Measurements from ENCODE around the gene MEIOSIN. TPM values are rescaled to one million over a fixed set of nuclear protein-coding genes. Genes with fewer than 3 reads are reported as not detected.
A peak's percentile ranks its signal among the peaks of the same experiment; 100 is the strongest.

The MEIOSIN gene
- total and polyA plus RNA-seq, 9 of the 15 experiments (the other 6 are each of a cell fraction or from before 2014, with no cell fraction given): 0.06 to 2.0 (median 0.76) TPM

DNA sequence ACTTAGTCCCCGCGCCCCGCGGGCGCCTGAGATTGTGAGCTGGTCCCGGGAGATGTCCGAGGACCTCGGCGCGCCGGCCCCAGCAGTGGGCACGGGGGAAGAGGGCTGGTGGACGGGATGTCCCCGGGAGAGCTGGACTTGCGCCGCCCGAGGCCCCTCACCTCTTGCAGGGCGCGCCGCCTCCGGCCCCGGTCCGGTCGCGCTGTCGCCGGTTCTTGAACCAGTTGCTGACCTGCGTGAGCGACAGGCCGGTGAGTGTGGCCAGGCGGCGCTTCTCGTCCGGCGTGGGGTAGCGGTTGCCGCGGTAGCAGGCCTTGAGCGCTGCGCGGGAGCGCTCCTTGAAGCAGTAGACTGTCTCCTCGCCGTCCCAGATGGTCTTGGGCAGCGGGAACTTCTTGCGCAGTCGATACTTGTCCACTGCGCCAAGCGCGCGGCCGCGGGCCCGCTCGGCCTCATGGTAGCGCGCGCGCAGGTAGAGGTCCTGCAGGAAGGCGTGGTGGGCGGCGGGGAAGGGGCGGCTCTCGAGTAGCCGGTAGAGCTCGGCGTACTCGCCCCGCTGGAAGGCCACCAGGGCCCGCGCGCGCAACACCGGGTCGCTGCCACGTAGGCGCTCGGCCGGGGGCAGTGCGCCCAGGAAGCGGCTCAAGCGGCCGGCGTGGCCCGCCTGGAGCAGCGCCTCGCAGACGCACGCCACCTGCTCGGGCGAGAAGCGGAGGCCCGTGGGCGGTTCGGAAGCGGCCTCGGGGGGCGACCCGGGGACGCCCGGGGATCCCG lies 34.8 kb downstream of the MEIOSIN start (continued):
- TF ChIP-seq, protein P1, sequence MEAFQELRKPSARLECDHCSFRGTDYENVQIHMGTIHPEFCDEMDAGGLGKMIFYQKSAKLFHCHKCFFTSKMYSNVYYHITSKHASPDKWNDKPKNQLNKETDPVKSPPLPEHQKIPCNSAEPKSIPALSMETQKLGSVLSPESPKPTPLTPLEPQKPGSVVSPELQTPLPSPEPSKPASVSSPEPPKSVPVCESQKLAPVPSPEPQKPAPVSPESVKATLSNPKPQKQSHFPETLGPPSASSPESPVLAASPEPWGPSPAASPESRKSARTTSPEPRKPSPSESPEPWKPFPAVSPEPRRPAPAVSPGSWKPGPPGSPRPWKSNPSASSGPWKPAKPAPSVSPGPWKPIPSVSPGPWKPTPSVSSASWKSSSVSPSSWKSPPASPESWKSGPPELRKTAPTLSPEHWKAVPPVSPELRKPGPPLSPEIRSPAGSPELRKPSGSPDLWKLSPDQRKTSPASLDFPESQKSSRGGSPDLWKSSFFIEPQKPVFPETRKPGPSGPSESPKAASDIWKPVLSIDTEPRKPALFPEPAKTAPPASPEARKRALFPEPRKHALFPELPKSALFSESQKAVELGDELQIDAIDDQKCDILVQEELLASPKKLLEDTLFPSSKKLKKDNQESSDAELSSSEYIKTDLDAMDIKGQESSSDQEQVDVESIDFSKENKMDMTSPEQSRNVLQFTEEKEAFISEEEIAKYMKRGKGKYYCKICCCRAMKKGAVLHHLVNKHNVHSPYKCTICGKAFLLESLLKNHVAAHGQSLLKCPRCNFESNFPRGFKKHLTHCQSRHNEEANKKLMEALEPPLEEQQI (IDR thresholded peaks at IDR 0.05): no peak
- TF ChIP-seq SIRT6 (IDR thresholded peaks at IDR 0.05; ENCODE audit: low read depth, low read length): no peak
- TF ChIP-seq, protein P2, sequence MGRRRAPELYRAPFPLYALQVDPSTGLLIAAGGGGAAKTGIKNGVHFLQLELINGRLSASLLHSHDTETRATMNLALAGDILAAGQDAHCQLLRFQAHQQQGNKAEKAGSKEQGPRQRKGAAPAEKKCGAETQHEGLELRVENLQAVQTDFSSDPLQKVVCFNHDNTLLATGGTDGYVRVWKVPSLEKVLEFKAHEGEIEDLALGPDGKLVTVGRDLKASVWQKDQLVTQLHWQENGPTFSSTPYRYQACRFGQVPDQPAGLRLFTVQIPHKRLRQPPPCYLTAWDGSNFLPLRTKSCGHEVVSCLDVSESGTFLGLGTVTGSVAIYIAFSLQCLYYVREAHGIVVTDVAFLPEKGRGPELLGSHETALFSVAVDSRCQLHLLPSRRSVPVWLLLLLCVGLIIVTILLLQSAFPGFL (CRISPR knock-in tag; IDR thresholded peaks at IDR 0.05): no peak
- TF ChIP-seq DIDO1 (tag; IDR thresholded peaks at IDR 0.05; ENCODE audit: low read depth): no peak
- no peak for TF ChIP-seq CBX3 (IDR thresholded peaks at IDR 0.05; ENCODE audit: borderline replicate concordance in 1 of 2, low read length in 2 of 2)
- TF ChIP-seq ARHGAP35 (IDR thresholded peaks at IDR 0.05; ENCODE audit: partially characterized antibody): no peak
- TF ChIP-seq RBBP5 (IDR thresholded peaks at IDR 0.05; ENCODE audit: borderline replicate concordance, insufficient read depth, low read length, poor library complexity, severe bottlenecking): peak; percentile 78
- no peak for TF ChIP-seq ZNF436 (CRISPR knock-in tag; IDR thresholded peaks at IDR 0.05)
- TF ChIP-seq ZNF263 (CRISPR knock-in tag; IDR thresholded peaks at IDR 0.05; ENCODE audit: borderline replicate concordance): peak; percentile 48; the same call in 1 of the 2 replicates
- TF ChIP-seq, protein P3, sequence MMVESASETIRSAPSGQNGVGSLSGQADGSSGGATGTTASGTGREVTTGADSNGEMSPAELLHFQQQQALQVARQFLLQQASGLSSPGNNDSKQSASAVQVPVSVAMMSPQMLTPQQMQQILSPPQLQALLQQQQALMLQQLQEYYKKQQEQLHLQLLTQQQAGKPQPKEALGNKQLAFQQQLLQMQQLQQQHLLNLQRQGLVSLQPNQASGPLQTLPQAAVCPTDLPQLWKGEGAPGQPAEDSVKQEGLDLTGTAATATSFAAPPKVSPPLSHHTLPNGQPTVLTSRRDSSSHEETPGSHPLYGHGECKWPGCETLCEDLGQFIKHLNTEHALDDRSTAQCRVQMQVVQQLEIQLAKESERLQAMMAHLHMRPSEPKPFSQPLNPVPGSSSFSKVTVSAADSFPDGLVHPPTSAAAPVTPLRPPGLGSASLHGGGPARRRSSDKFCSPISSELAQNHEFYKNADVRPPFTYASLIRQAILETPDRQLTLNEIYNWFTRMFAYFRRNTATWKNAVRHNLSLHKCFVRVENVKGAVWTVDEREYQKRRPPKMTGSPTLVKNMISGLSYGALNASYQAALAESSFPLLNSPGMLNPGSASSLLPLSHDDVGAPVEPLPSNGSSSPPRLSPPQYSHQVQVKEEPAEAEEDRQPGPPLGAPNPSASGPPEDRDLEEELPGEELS (CRISPR knock-in tag; IDR thresholded peaks at IDR 0.05; ENCODE audit: borderline replicate concordance): no peak; the same call in 1 of the 2 replicates
- no peak for TF ChIP-seq POLR2AphosphoS2 (IDR thresholded peaks at IDR 0.05; ENCODE audit: low read length)
- TF ChIP-seq, protein P4, sequence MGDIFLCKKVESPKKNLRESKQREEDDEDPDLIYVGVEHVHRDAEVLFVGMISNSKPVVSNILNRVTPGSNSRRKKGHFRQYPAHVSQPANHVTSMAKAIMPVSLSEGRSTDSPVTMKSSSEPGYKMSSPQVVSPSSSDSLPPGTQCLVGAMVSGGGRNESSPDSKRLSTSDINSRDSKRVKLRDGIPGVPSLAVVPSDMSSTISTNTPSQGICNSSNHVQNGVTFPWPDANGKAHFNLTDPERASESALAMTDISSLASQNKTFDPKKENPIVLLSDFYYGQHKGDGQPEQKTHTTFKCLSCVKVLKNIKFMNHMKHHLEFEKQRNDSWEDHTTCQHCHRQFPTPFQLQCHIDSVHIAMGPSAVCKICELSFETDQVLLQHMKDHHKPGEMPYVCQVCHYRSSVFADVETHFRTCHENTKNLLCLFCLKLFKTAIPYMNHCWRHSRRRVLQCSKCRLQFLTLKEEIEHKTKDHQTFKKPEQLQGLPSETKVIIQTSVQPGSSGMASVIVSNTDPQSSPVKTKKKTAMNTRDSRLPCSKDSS (IDR thresholded peaks at IDR 0.05; ENCODE audit: low read depth, partially characterized antibody): no peak
- TF ChIP-seq, protein P5, sequence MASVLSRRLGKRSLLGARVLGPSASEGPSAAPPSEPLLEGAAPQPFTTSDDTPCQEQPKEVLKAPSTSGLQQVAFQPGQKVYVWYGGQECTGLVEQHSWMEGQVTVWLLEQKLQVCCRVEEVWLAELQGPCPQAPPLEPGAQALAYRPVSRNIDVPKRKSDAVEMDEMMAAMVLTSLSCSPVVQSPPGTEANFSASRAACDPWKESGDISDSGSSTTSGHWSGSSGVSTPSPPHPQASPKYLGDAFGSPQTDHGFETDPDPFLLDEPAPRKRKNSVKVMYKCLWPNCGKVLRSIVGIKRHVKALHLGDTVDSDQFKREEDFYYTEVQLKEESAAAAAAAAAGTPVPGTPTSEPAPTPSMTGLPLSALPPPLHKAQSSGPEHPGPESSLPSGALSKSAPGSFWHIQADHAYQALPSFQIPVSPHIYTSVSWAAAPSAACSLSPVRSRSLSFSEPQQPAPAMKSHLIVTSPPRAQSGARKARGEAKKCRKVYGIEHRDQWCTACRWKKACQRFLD (CRISPR knock-in tag; IDR thresholded peaks at IDR 0.05): no peak
- TF ChIP-seq, protein P6, sequence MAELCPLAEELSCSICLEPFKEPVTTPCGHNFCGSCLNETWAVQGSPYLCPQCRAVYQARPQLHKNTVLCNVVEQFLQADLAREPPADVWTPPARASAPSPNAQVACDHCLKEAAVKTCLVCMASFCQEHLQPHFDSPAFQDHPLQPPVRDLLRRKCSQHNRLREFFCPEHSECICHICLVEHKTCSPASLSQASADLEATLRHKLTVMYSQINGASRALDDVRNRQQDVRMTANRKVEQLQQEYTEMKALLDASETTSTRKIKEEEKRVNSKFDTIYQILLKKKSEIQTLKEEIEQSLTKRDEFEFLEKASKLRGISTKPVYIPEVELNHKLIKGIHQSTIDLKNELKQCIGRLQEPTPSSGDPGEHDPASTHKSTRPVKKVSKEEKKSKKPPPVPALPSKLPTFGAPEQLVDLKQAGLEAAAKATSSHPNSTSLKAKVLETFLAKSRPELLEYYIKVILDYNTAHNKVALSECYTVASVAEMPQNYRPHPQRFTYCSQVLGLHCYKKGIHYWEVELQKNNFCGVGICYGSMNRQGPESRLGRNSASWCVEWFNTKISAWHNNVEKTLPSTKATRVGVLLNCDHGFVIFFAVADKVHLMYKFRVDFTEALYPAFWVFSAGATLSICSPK (IDR thresholded peaks at IDR 0.05; ENCODE audit: borderline replicate concordance): no peak
- TF ChIP-seq MTA2 (IDR thresholded peaks at IDR 0.05; ENCODE audit: low read depth): no peak
